K562 (cell line): Measurements from ENCODE around the gene ZNF133. TPM values are rescaled to one million over a fixed set of nuclear protein-coding genes. Genes with fewer than 3 reads are reported as not detected.
A peak's percentile ranks its signal among the peaks of the same experiment; 100 is the strongest.

ENCODE experiments used
- ATAC-seq: fragments of 200-7000 bp; cut with Tn5 transposase; 3 replicates; pipeline ENCODE4 v1.9.1; 2020; ENCODE audit warnings: moderate library complexity
- BruUV-seq: library from RNA; stranded (reverse); fragments of 400-500 nt; replicated peaks from 2 replicates; lab custom pipeline; 2021; lab: Mats Ljungman, UMichigan
- CTCF ChIA-PET: fragments of 300-600 bp; formaldehyde crosslinking; extraction: SDS; loops from one replicate; lab custom pipeline; 2021; ENCODE audit warnings: low intra/inter-chr PET ratio; lab: Yijun Ruan, JAX
- POLR2A ChIA-PET: fragments of 300-600, 350-650 bp; sonication (Branson Sonifier 250); formaldehyde crosslinking; extraction: SDS; loops from one replicate; lab custom pipeline; 2021; ENCODE audit warnings: antibody characterized with exemption, inconsistent platforms; lab: Yijun Ruan, JAX
- DNase-seq, 4 experiments: peaks; one replicate each; pipeline versions ENCODE4 v3.0.0 to v3.0.0-alpha.2; 2011 to 2018; ENCODE audit warnings: low spot score in 3 of 4, mixed read lengths in 3 of 4; ENCODE audit errors: extremely low read depth in 1 of 4
- FAIRE-seq: peaks from 2 replicates; lab custom pipeline; 2011; peaks lifted over from hg19 to GRCh38; lab: Jason Lieb, UNC
- H2AFZ ChIP-seq: 2 replicates; pipeline ENCODE4 v1.6.0; 2011; ENCODE audit warnings: low read depth, low read length, control low read depth, inconsistent platforms
- H3K27ac ChIP-seq: fragments of 200-600 bp; 3 replicates; pipeline ENCODE4 v1.8.0; 2011; ENCODE audit warnings: low read depth, mild to moderate bottlenecking, control low read depth, inconsistent platforms, low read length, moderate library complexity, mixed read lengths; ENCODE audit errors: extremely low read depth
- H3K27me3 ChIP-seq, 2 experiments: fragments of 300-600 bp in 1 of 2; 2 replicates in 1 of 2; 3 replicates in 1 of 2; pipeline versions ENCODE4 v1.6.0 to v1.8.0; 2011; ENCODE audit warnings: inconsistent platforms in 2 of 2, low read length in 2 of 2, mild to moderate bottlenecking in 1 of 2, mixed read lengths in 1 of 2, moderate library complexity in 1 of 2; ENCODE audit not compliant: control insufficient read depth in 2 of 2, insufficient read depth in 2 of 2
- H3K36me3 ChIP-seq: fragments of 300-600 bp; 3 replicates; pipeline ENCODE4 v1.8.0; 2011; ENCODE audit warnings: mild to moderate bottlenecking, low read length, inconsistent platforms; ENCODE audit not compliant: control insufficient read depth, insufficient read depth
- H3K4me1 ChIP-seq, 2 experiments: fragments of 200-600 bp in 1 of 2; replicated peaks in 1 of 2; 2 replicates in 1 of 2; 3 replicates in 1 of 2; pipeline versions ENCODE4 v1.5.1 to v1.8.0; 2011; ENCODE audit warnings: inconsistent platforms in 2 of 2, low read length in 2 of 2, mild to moderate bottlenecking in 1 of 2, mixed read lengths in 1 of 2, moderate library complexity in 1 of 2; ENCODE audit not compliant: control insufficient read depth in 2 of 2, insufficient read depth in 2 of 2
- H3K4me2 ChIP-seq: 2 replicates; pipeline ENCODE4 v1.6.1; 2011; ENCODE audit warnings: low read length, control low read depth, inconsistent platforms, mixed read lengths; ENCODE audit not compliant: insufficient read depth
- H3K4me3 ChIP-seq: fragments of 200-600 bp; sonication (generic), shearing (Covaris generic); 2 replicates; pipeline ENCODE4 v1.5.1; 2016; ENCODE audit warnings: control low read depth, inconsistent platforms
- H3K79me2 ChIP-seq: fragments of 200-600 bp; 3 replicates; pipeline ENCODE4 v1.8.0; 2011; ENCODE audit warnings: low read length, inconsistent platforms; ENCODE audit not compliant: control insufficient read depth, insufficient read depth
- H3K9ac ChIP-seq, 2 experiments: 2 replicates each; pipeline versions ENCODE4 v1.6.0 to v1.6.1; 2011; ENCODE audit warnings: low read depth in 2 of 2, low read length in 2 of 2, control low read depth in 1 of 2, inconsistent platforms in 1 of 2, mild to moderate bottlenecking in 1 of 2, mixed read lengths in 1 of 2; ENCODE audit not compliant: insufficient read depth in 1 of 2
- H3K9me1 ChIP-seq: one replicate; pipeline ENCODE4 v1.6.0; 2011; ENCODE audit warnings: inconsistent platforms, mild to moderate bottlenecking, low read length, moderate library complexity; ENCODE audit not compliant: control insufficient read depth, insufficient read depth
- H3K9me3 ChIP-seq: replicated peaks from 2 replicates; pipeline ENCODE4 v1.5.1; 2011; ENCODE audit warnings: low read depth, low read length, inconsistent platforms; ENCODE audit not compliant: control insufficient read depth, insufficient read depth
- H4K20me1 ChIP-seq: replicated peaks from 2 replicates; pipeline ENCODE4 v1.6.1; 2011; ENCODE audit warnings: low read length, inconsistent platforms, mixed read lengths; ENCODE audit not compliant: control insufficient read depth, insufficient read depth
- CBX3 ChIP-seq, 2 experiments: IDR thresholded peaks; 1 replicate in 1 of 2; 2 replicates in 1 of 2; pipeline ENCODE4 v1.6.1; 2012; ENCODE audit warnings: inconsistent platforms in 2 of 2, low read length in 2 of 2, borderline replicate concordance in 1 of 2, control low read depth in 1 of 2
- HCFC1 ChIP-seq: IDR thresholded peaks from 2 replicates; pipeline ENCODE4 v1.6.1; 2012; ENCODE audit warnings: low read depth, low read length, improper control_type of control experiment
- HMGN3 ChIP-seq: IDR thresholded peaks from 2 replicates; pipeline ENCODE4 v1.6.1; 2011; ENCODE audit warnings: borderline replicate concordance, low read depth, mild to moderate bottlenecking, mixed read lengths, low read length; ENCODE audit not compliant: insufficient read length; ENCODE audit errors: extremely low read depth
- HNRNPH1 ChIP-seq: fragments of 200-400 bp; formaldehyde crosslinking; optimal IDR thresholded peaks from 2 replicates; pipeline ENCODE3; 2017; ENCODE audit warnings: low read depth, mild to moderate bottlenecking, low read length, moderate library complexity
- IFI16 ChIP-seq: fragments of 250-450 bp; sonication (Bioruptor Pico); IDR thresholded peaks from 2 replicates; pipeline ENCODE4 v2.1.2; 2022; ENCODE audit warnings: mild to moderate bottlenecking, inconsistent platforms
- MED1 ChIP-seq: sonication (generic); formaldehyde crosslinking; IDR thresholded peaks from 2 replicates; pipeline ENCODE4 v1.8.1; 2023; ENCODE audit warnings: missing genetic modification reagents, borderline replicate concordance
- POLR3G ChIP-seq: IDR thresholded peaks from 2 replicates; pipeline ENCODE4 v1.6.1; 2011; ENCODE audit not compliant: insufficient read length, insufficient replicate concordance; ENCODE audit errors: extremely low read depth
- RFX1 ChIP-seq: fragments of 450-650 bp; IDR thresholded peaks from 2 replicates; pipeline ENCODE4 v1.6.1; 2016; ENCODE audit warnings: mild to moderate bottlenecking, moderate library complexity
- TBP ChIP-seq: optimal IDR thresholded peaks from 2 replicates; pipeline ENCODE3; 2011; ENCODE audit warnings: low read depth, low read length, improper control_type of control experiment
- U2AF2 ChIP-seq: fragments of 200-400 bp; formaldehyde crosslinking; optimal IDR thresholded peaks from 2 replicates; pipeline ENCODE3; 2017; ENCODE audit warnings: low read depth, mild to moderate bottlenecking, low read length
- ZC3H11A ChIP-seq: IDR thresholded peaks from 2 replicates; pipeline ENCODE4 v1.6.1; 2012; ENCODE audit warnings: low read depth, low read length, improper control_type of control experiment
- ZNF24 ChIP-seq: fragments of 450-650 bp; IDR thresholded peaks from 2 replicates; pipeline ENCODE4 v1.6.1; 2016
- WGBS: fragments of 100-300 bp; shearing (Covaris generic); methylation state at CpG from one replicate; pipeline ENCODE4 v1.1.6; 2016; ENCODE audit warnings: low coverage, mixed read lengths; ENCODE audit not compliant: insufficient coverage; ENCODE audit errors: missing lambda C conversion rate; 5-methylcytosine and 5-hydroxymethylcytosine counted together
- in situ Hi-C: fragments of 300-500 bp; cut with MboI; formaldehyde crosslinking; loops from 4 replicates; pipeline ENCODE4 v1.15.0; 2018; ENCODE audit warnings: inconsistent platforms, mixed read lengths
- intact Hi-C: fragments of 100-400 bp; cut with micrococcal nuclease; formaldehyde crosslinking; loops from 2 replicates; pipeline ENCODE4 v1.14.2; 2022
- polyA plus RNA-seq, 8 experiments: library from polyadenylated mRNA; depleted of rRNA in 4 of 8; stranded (reverse) in 5 of 8; unstranded in 3 of 8; fragments of >200 nt; fragmentation: Nextera tagmentation in 2 of 8; fragmentation: Illumina TruSeq in 1 of 8; extraction: Ambion mirVana in 2 of 8; extraction: Trizol in 1 of 8; gene quantifications; 2 replicates each; pipeline versions ENCODE4 v1.2.1 to v1.2.3, GENCODE V29; 2011 to 2014; ENCODE audit warnings: inconsistent platforms in 1 of 8, missing spikeins in 1 of 8
- total RNA-seq, 7 experiments: library from RNA; depleted of rRNA in 6 of 7; stranded (reverse); fragments of >200 nt in 6 of 7; fragmentation: Illumina TruSeq in 2 of 7; extraction: Trizol in 2 of 7; gene quantifications; 2 replicates each; pipeline versions ENCODE4 v1.2.1 to v1.2.3, GENCODE V29; 2011 to 2021; ENCODE audit warnings: low replicate concordance in 1 of 7
- TF ChIP-seq, protein P1 (sequence below): sonication (generic); formaldehyde crosslinking; IDR thresholded peaks from 2 replicates; pipeline ENCODE4 v1.8.0; 2023; ENCODE audit warnings: mild to moderate bottlenecking, missing genetic modification reagents

Gene ZNF133
- total and polyA plus RNA-seq, 9 of the 15 experiments (the other 6 are each of a cell fraction or from before 2014, with no cell fraction given): 1.1 to 6.5 (median 3.8) TPM

DNA sequence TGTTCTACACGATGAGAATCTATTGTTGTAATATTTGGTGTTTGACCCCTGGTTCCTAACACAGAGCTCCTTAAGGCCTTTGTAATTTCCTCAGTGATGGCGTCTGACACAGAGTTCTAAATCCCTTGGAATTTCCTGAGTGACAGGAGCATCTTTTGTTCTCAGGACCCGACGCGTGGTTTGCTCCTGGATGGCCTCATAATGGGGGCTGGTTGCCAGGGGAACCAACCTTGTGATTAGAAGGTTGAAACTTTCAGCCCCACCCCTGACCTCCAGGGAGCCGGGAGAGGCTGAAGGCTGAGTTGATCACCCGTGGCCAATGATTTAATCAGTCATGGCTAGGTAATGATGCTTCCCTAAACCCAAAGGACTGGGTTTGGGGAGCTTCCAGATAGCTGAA lies 20.5 kb upstream of the ZNF133 start:
- Histone ChIP-seq H3K27ac (no peak overlapping the region), H4K20me1 (no peaks in the 10 kb centered on the region), H2AFZ (no peak overlapping the region), H3K4me2 (no peak overlapping the region), H3K27me3 (peaks cover 0 to 12% of the 10 kb centered on the region in 2 experiments; a peak in 3 of 5 replicates), H3K79me2 (no peaks in the 10 kb centered on the region), H3K9me3 (no peaks in the 10 kb centered on the region), H3K4me3 (no peak overlapping the region), H3K9me1 (no peaks in the 10 kb centered on the region), H3K4me1 (no peaks in the 10 kb centered on the region), H3K9ac (no peak overlapping the region), H3K36me3 (no peaks in the 10 kb centered on the region)
- FAIRE-seq (no peak), DNase-seq (no peak), ATAC-seq (no peak)
- TF ChIP-seq RFX1: peak; percentile 13; the same call in 1 of the 2 replicates
- TF ChIP-seq, protein P1, sequence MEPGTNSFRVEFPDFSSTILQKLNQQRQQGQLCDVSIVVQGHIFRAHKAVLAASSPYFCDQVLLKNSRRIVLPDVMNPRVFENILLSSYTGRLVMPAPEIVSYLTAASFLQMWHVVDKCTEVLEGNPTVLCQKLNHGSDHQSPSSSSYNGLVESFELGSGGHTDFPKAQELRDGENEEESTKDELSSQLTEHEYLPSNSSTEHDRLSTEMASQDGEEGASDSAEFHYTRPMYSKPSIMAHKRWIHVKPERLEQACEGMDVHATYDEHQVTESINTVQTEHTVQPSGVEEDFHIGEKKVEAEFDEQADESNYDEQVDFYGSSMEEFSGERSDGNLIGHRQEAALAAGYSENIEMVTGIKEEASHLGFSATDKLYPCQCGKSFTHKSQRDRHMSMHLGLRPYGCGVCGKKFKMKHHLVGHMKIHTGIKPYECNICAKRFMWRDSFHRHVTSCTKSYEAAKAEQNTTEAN (CRISPR knock-in tag): no peak
- BruUV-seq: no TSS peak
- WGBS: 6% methylated on average over 6 of the region's 7 CpGs
- intact Hi-C loops: no loop called here
- POLR2A ChIA-PET: no interaction called here
- CTCF ChIA-PET: no interaction called here
- in situ Hi-C loops: no loop called here

DNA sequence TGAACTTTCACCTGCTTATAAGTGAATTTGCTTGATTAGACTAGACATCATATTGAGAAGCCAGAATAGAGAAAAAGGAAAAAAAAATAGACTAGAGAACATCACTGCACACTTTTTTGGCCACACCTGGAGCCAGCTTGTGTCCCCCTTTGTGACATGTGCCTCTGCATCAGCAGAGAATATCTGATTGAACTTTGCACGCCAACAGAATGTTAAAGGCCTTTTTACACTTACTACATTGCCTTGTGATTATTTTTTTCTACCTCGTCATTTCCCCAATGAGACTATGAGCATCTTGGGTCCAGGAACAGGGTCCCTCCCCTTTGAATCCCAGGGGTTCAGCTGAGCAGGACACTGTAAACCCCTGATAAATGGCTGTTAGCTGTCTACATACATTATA lies 17.2 kb upstream of the ZNF133 start:
- no TSS peak for BruUV-seq
- Histone ChIP-seq H3K4me2 (no peak overlapping the region), H3K36me3 (no peaks in the 10 kb centered on the region), H3K4me3 (no peak overlapping the region), H3K79me2 (no peaks in the 10 kb centered on the region), H3K27ac (no peak overlapping the region), H3K9me3 (no peaks in the 10 kb centered on the region), H2AFZ (no peak overlapping the region), H3K9me1 (no peaks in the 10 kb centered on the region), H3K4me1 (no peaks in the 10 kb centered on the region; a peak in 1 of 5 replicates), H4K20me1 (no peaks in the 10 kb centered on the region), H3K9ac (no peak overlapping the region), H3K27me3 (peaks cover 2 to 12% of the 10 kb centered on the region in 2 experiments)
- CTCF ChIA-PET: interaction anchor here (0.6 kb wide), 1 partner anchor 744 kb away, joined by 3 read pairs; no protein-coding TSS in a partner anchor
- in situ Hi-C loops: no loop called here
- FAIRE-seq (no peak), ATAC-seq (no peak), DNase-seq (no peak)
- POLR2A ChIA-PET: no interaction called here
- intact Hi-C loops: loop anchor here (10.0 kb wide), 3 partner anchors 256 to 1466 kb away; no protein-coding TSS in a partner anchor
- 6% methylated on average over 2 of the region's 2 CpGs for WGBS
- TF ChIP-seq MED1 (CRISPR knock-in tag): no peak
- TF ChIP-seq TBP: no peak
- no peak for TF ChIP-seq CBX3 (IDR thresholded peaks at IDR 0.05; ENCODE audit: borderline replicate concordance in 1 of 2, low read length in 2 of 2)
- no peak for TF ChIP-seq U2AF2
- no peak for TF ChIP-seq HNRNPH1
- TF ChIP-seq POLR3G: no peak
- no peak for TF ChIP-seq ZNF24
- TF ChIP-seq HMGN3: no peak
- TF ChIP-seq ZC3H11A: no peak
- TF ChIP-seq HCFC1: no peak
- no peak for TF ChIP-seq IFI16 (CRISPR knock-in tag)
